ENCODE measurements around the gene STAG3. TPM values are rescaled to one million over a fixed set of nuclear protein-coding genes. Genes with fewer than 3 reads are reported as not detected.
"Not testable (repeated sequence)": the region's sequence is repeated elsewhere in the genome, so short reads cannot be mapped to it uniquely, and the experiment has no call there.

The STAG3 gene
- total and polyA plus RNA-seq, 2 donors (not counting 1 experiment from before 2014, with no cell fraction given), result 24.8 to 33.4 TPM

DNA sequence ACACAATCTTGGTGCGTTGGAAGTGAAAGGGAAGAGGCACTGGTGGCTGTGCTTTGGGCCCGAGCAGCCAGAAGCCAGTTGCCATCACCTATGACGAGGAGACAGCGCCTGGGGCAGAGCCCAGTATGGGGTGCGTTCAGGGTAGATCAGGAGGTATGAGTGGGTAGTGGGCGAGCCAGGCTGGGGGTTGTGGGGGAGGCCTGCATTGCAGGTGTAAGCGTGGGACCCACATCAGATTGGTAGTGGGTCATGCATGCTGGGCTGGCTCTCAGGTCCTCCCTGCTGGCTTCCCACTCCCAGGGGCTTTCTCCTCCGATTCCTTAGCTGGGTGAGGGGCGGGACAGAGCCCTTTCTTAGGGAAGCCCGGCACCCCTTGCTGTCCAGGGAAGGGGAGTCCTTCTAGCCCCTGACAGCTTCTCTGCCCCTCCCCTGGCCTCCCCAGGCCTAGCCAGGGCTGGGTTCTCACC, 41.6 kb downstream of the STAG3 start:
- peak overlapping the region; percentile 72 for H3K4me2 ChIP-seq (replicated peaks; ENCODE audit: low read depth, low read length, poor library complexity, severe bottlenecking)
- peaks cover 83% of the 10 kb centered on the region for H3K4me1 Mint-ChIP-seq
- TF ChIP-seq EZH2 (IDR thresholded peaks at IDR 0.05; ENCODE audit: borderline replicate concordance, insufficient read depth, low read depth, low read length, poor library complexity, severe bottlenecking), result no peak
- TF ChIP-seq, protein P1, sequence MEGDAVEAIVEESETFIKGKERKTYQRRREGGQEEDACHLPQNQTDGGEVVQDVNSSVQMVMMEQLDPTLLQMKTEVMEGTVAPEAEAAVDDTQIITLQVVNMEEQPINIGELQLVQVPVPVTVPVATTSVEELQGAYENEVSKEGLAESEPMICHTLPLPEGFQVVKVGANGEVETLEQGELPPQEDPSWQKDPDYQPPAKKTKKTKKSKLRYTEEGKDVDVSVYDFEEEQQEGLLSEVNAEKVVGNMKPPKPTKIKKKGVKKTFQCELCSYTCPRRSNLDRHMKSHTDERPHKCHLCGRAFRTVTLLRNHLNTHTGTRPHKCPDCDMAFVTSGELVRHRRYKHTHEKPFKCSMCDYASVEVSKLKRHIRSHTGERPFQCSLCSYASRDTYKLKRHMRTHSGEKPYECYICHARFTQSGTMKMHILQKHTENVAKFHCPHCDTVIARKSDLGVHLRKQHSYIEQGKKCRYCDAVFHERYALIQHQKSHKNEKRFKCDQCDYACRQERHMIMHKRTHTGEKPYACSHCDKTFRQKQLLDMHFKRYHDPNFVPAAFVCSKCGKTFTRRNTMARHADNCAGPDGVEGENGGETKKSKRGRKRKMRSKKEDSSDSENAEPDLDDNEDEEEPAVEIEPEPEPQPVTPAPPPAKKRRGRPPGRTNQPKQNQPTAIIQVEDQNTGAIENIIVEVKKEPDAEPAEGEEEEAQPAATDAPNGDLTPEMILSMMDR (IDR thresholded peaks at IDR 0.05), result no peak
- H2AFZ ChIP-seq (ENCODE audit: insufficient read depth, low read depth, low read length, poor library complexity, severe bottlenecking), result no peak overlapping the region
- H3K9me3 Mint-ChIP-seq (ENCODE audit: insufficient read depth), result no peaks in the 10 kb centered on the region
- H3K27me3 Mint-ChIP-seq, result no peaks in the 10 kb centered on the region
- DNase-seq (no peak), ATAC-seq (ENCODE audit: low read depth) (no peak)
- peaks cover 54 to 64% of the 10 kb centered on the region in 2 donors for H3K4me1 ChIP-seq (ENCODE audit: control insufficient read depth in 2 of 2, insufficient read depth in 2 of 2, low read length in 2 of 2)
- no peaks in the 10 kb centered on the region for H4K20me1 ChIP-seq (ENCODE audit: control insufficient read depth, insufficient read depth, low read length, poor library complexity, severe bottlenecking)
- intact Hi-C loops (cut with micrococcal nuclease), result no loop called here
- peak overlapping the region; percentile 37 for H3K9ac ChIP-seq (ENCODE audit: low read length)
- H3K79me2 ChIP-seq (ENCODE audit: control insufficient read depth, insufficient read depth, low read length), result peaks cover 47% of the 10 kb centered on the region
- H3K36me3 ChIP-seq (replicated peaks in 1 of 2; ENCODE audit: control extremely low read depth in 1 of 2, control insufficient read depth in 1 of 2, extremely low read depth in 1 of 2, insufficient read depth in 2 of 2, low read length in 1 of 2), result peaks cover 0 to 11% of the 10 kb centered on the region in 2 experiments
- 76% methylated on average over 10 of the region's 10 CpGs for WGBS (ENCODE audit: insufficient coverage)
- peak overlapping the region; percentile 85 for H3K4me3 Mint-ChIP-seq
- H3K9me3 ChIP-seq (ENCODE audit: control extremely low read depth in 1 of 3, control insufficient read depth in 2 of 3, insufficient read depth in 1 of 3, low read length in 2 of 3), result no peaks in the 10 kb centered on the region
- POLR2A ChIA-PET, result interaction anchor here (1.6 to 2.1 kb wide), 2 partner anchors 87 to 126 kb away, joined by 4 to 5 read pairs; no protein-coding TSS in a partner anchor
- peak overlapping the region; percentile 97 to 100 for H3K27ac ChIP-seq (ENCODE audit: low read length in 2 of 2)
- H3K4me3 ChIP-seq (ENCODE audit: control extremely low read depth in 1 of 5, extremely low read depth in 1 of 5, insufficient read depth in 1 of 5, low read depth in 2 of 5, low read length in 4 of 5), result peak overlapping the region in 4 of 5 experiments; percentile 53 to 65 (median 64)
- peak overlapping the region; percentile 95 for H3K27ac Mint-ChIP-seq
- H3K27me3 ChIP-seq (replicated peaks in 1 of 4; ENCODE audit: control extremely low read depth in 1 of 4, control insufficient read depth in 3 of 4, insufficient read depth in 4 of 4, low read length in 3 of 4), result no peaks in the 10 kb centered on the region
- CTCF ChIA-PET, result interaction anchor here (0.9 to 9.7 kb wide), 4 partner anchors 19 to 188 kb away, joined by 3 to 93 read pairs (median 36); no protein-coding TSS in a partner anchor

DNA sequence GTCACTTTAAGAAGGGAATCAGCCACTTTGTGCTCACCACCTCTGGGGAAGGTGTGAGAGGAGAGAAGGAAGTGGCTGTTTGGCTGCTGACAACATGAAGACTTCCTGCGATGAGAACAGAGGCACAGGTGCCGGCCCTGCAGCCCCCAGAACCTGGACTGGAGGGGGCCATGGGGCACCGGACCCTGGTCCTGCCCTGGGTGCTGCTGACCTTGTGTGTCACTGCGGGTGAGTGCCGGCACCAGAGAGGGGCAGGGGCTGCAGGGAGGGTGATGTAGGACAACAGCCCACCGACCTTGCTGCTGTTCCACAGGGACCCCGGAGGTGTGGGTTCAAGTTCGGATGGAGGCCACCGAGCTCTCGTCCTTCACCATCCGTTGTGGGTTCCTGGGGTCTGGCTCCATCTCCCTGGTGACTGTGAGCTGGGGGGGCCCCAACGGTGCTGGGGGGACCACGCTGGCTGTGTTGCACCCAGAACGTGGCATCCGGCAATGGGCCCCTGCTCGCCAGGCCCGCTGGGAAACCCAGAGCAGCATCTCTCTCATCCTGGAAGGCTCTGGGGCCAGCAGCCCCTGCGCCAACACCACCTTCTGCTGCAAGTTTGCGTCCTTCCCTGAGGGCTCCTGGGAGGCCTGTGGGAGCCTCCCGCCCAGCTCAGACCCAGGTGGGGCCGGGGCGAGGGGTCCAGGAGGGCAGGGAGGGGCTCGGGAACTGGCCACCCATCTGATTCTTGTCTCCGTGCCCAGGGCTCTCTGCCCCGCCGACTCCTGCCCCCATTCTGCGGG, 42.3 kb downstream of the STAG3 start, which contains the start of gene PVRIG:
PVRIG (plus strand) TSS at position 149 of the 785 bp plus-strand sequence; CDS start at position 171, 22 bp downstream.
- not testable (repeated sequence) for H3K9me3 ChIP-seq (ENCODE audit: control extremely low read depth in 1 of 3, control insufficient read depth in 2 of 3, insufficient read depth in 1 of 3, low read length in 2 of 3); H4K20me1 ChIP-seq (ENCODE audit: control insufficient read depth, insufficient read depth, low read length, poor library complexity, severe bottlenecking); H3K27me3 ChIP-seq (replicated peaks in 1 of 4; ENCODE audit: control extremely low read depth in 1 of 4, control insufficient read depth in 3 of 4, insufficient read depth in 4 of 4, low read length in 3 of 4); H3K9me3 Mint-ChIP-seq (ENCODE audit: insufficient read depth); H2AFZ ChIP-seq (ENCODE audit: insufficient read depth, low read depth, low read length, poor library complexity, severe bottlenecking); H3K27me3 Mint-ChIP-seq
- peaks cover 49 to 59% of the 10 kb centered on the region in 2 donors for H3K4me1 ChIP-seq (ENCODE audit: control insufficient read depth in 2 of 2, insufficient read depth in 2 of 2, low read length in 2 of 2)
- peaks cover 47% of the 10 kb centered on the region for H3K79me2 ChIP-seq (ENCODE audit: control insufficient read depth, insufficient read depth, low read length)
- H3K9ac ChIP-seq (ENCODE audit: low read length), result peak within 1 kb of the TSS; percentile 71
- ChIA-PET CTCF (interaction anchor here (0.7 to 9.7 kb wide), 9 partner anchors 9 to 187 kb away, joined by 3 to 93 read pairs (median 5); no protein-coding TSS in a partner anchor), POLR2A (interaction anchor here (0.6 to 2.1 kb wide), 3 partner anchors 87 to 231 kb away, joined by 4 to 5 read pairs (median 4); no protein-coding TSS in a partner anchor)
- peak within 1 kb of the TSS; percentile 85 for H3K4me3 Mint-ChIP-seq
- H3K36me3 ChIP-seq (replicated peaks in 1 of 2; ENCODE audit: control extremely low read depth in 1 of 2, control insufficient read depth in 1 of 2, extremely low read depth in 1 of 2, insufficient read depth in 2 of 2, low read length in 1 of 2), result peaks cover 0 to 11% of the 10 kb centered on the region in 2 experiments
- intact Hi-C loops (cut with micrococcal nuclease), result loop anchor here (2.0 to 5.0 kb wide), 3 partner anchors 43 to 138 kb away; partner anchors contain the start of genes GPC2, LAMTOR4, STAG3 and ZNF3
- H3K27ac ChIP-seq (ENCODE audit: low read length in 2 of 2), result peak within 1 kb of the TSS; percentile 97 to 100
- WGBS (ENCODE audit: insufficient coverage), result 44% methylated on average over 18 of the region's 27 CpGs
- DNase-seq (peak; percentile 32), ATAC-seq (ENCODE audit: low read depth) (peak; percentile 5)
- H3K4me1 Mint-ChIP-seq, result peaks cover 83% of the 10 kb centered on the region
- peak within 1 kb of the TSS in 4 of 5 experiments; percentile 53 to 65 (median 64) for H3K4me3 ChIP-seq (ENCODE audit: control extremely low read depth in 1 of 5, extremely low read depth in 1 of 5, insufficient read depth in 1 of 5, low read depth in 2 of 5, low read length in 4 of 5)
- H3K27ac Mint-ChIP-seq, result peak within 1 kb of the TSS; percentile 95
- peak within 1 kb of the TSS; percentile 72 for H3K4me2 ChIP-seq (replicated peaks; ENCODE audit: low read depth, low read length, poor library complexity, severe bottlenecking)
